Measurements from ENCODE around the gene GLIS1. TPM values are rescaled to one million over a fixed set of nuclear protein-coding genes. Genes with fewer than 3 reads are reported as not detected.

GLIS1 gene
- total and polyA plus RNA-seq, 10 of the 15 experiments (the other 5 are each of a cell fraction or from before 2014, with no cell fraction given): not detected

DNA sequence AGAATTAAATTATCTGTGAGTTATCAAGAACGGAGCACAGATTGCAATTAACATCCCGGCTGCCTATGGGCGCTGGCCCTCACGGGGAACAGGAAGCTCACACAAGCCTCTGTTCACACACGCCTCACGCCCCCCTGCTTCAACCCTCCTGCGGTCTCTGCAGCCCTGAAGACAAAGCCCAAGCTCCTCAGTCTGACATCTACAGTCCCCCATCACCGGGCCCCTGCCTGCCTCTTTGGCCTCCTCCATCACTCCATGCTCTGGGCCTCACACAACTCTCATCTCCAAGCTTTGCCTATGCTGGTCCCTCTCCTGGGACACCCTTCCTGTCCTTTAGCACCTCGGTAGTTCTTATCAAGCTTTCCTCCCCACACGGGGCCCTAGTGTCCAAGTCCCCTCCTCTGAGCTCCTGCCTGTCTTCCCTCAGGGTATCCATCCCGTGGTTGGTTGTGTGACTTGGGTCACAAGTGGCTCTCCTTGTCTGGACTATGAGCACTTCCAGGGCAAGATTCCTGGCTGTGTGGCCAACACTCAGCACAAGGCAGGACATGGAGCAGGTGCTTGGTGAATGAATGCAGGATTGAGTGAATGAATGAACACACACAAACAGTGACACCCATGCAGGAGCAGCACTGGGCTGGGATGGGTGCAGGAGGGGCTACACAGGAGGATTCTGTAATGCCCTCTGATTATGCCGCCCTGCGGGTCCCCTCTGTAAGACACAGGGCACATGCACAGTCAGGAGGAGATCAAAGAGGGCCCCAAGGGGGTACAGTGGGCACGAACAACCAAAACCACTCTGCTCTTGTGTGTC, 163.6 kb downstream of the GLIS1 start (continued):
- TF ChIP-seq, protein P1, sequence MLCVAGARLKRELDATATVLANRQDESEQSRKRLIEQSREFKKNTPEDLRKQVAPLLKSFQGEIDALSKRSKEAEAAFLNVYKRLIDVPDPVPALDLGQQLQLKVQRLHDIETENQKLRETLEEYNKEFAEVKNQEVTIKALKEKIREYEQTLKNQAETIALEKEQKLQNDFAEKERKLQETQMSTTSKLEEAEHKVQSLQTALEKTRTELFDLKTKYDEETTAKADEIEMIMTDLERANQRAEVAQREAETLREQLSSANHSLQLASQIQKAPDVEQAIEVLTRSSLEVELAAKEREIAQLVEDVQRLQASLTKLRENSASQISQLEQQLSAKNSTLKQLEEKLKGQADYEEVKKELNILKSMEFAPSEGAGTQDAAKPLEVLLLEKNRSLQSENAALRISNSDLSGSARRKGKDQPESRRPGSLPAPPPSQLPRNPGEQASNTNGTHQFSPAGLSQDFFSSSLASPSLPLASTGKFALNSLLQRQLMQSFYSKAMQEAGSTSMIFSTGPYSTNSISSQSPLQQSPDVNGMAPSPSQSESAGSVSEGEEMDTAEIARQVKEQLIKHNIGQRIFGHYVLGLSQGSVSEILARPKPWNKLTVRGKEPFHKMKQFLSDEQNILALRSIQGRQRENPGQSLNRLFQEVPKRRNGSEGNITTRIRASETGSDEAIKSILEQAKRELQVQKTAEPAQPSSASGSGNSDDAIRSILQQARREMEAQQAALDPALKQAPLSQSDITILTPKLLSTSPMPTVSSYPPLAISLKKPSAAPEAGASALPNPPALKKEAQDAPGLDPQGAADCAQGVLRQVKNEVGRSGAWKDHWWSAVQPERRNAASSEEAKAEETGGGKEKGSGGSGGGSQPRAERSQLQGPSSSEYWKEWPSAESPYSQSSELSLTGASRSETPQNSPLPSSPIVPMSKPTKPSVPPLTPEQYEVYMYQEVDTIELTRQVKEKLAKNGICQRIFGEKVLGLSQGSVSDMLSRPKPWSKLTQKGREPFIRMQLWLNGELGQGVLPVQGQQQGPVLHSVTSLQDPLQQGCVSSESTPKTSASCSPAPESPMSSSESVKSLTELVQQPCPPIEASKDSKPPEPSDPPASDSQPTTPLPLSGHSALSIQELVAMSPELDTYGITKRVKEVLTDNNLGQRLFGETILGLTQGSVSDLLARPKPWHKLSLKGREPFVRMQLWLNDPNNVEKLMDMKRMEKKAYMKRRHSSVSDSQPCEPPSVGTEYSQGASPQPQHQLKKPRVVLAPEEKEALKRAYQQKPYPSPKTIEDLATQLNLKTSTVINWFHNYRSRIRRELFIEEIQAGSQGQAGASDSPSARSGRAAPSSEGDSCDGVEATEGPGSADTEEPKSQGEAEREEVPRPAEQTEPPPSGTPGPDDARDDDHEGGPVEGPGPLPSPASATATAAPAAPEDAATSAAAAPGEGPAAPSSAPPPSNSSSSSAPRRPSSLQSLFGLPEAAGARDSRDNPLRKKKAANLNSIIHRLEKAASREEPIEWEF (IDR thresholded peaks at IDR 0.05; ENCODE audit: insufficient replicate concordance, low read depth, low read length): no peak

DNA sequence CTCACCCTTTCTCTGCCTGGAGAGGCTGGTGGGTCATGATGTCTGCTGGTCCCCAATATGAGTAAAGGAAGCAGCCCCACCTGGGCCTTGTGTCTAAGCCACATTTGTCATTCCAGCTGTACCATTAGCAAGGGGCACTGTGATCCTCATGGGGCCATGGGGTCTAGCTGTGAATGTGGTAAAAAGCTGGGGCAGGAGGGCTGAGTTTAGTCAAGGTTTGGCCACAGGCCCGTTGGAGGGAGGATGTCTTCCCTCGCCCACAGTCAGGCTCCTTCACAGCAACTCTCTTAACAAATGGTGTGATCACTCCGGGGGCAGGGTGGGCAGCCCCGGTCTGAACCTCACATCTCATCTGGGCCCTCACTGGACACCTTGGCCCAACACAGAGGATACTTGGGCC, 164.3 kb downstream of the GLIS1 start:
- intact Hi-C loops (cut with micrococcal nuclease; ENCODE audit: unreplicated experiment) (no loop called here), in situ Hi-C loops (cut with MboI) (no loop called here)
- 0% methylated on average over 4 of the region's 4 CpGs for WGBS (ENCODE audit: insufficient coverage, insufficient replicate concordance, low lambda C conversion rate, missing lambda C conversion rate)
- ATAC-seq: no peak
- ChIA-PET POLR2A (no interaction called here), RAD21 (ENCODE audit: unreplicated experiment) (interaction anchor here (0.6 kb wide), 1 partner anchor 944 kb away, joined by 3 read pairs; no protein-coding TSS in a partner anchor), CTCF (no interaction called here), SMC1A (ENCODE audit: uncharacterized antibody, unreplicated experiment) (interaction anchor here (0.7 kb wide), 1 partner anchor 106 kb away, joined by 3 read pairs; no protein-coding TSS in a partner anchor)
- H3K4me3 ChIP-seq: no peak overlapping the region
- DNase-seq (ENCODE audit: low read depth, low spot score): no peak
- no peak overlapping the region for H3K9ac ChIP-seq (ENCODE audit: control insufficient read depth, insufficient read depth, low read length)
- no peaks in the 10 kb centered on the region for H4K20me1 ChIP-seq (ENCODE audit: control insufficient read depth, insufficient read depth)
- FAIRE-seq: no peak
- no peak overlapping the region for H3K27ac ChIP-seq (ENCODE audit: control insufficient read depth, insufficient read depth)
- H3K4me2 ChIP-seq (ENCODE audit: control insufficient read depth, insufficient read depth): no peak overlapping the region
- peaks cover 3% of the 10 kb centered on the region in 2 experiments for H3K27me3 ChIP-seq (replicated peaks in 1 of 2; ENCODE audit: control insufficient read depth in 2 of 2, insufficient read depth in 2 of 2, low read length in 1 of 2)
- no peaks in the 10 kb centered on the region for H3K36me3 ChIP-seq (ENCODE audit: control insufficient read depth in 2 of 2, insufficient read depth in 2 of 2, low read length in 1 of 2)
- H3K79me2 ChIP-seq (ENCODE audit: control insufficient read depth, insufficient read depth, low read length): no peaks in the 10 kb centered on the region
- H2AFZ ChIP-seq (ENCODE audit: control insufficient read depth, low read depth, low read length): no peak overlapping the region
- H3K4me1 ChIP-seq (ENCODE audit: control insufficient read depth, insufficient read depth, low read length): no peaks in the 10 kb centered on the region
- no TSS peak for BruUV-seq (replicated peaks)
- no peaks in the 10 kb centered on the region for H3K9me3 ChIP-seq (replicated peaks; ENCODE audit: control insufficient read depth, insufficient read depth, low read length)
- TF ChIP-seq NFYA (IDR thresholded peaks at IDR 0.05; ENCODE audit: borderline replicate concordance, low read depth, low read length) (no peak), CEBPZ (IDR thresholded peaks at IDR 0.05; ENCODE audit: low read depth, low read length) (no peak), ZZZ3 (IDR thresholded peaks at IDR 0.05; ENCODE audit: control insufficient read depth, insufficient read length, low read depth) (no peak), RUNX3 (IDR thresholded peaks at IDR 0.05; ENCODE audit: low read length) (no peak), EZH2 (IDR thresholded peaks at IDR 0.05; ENCODE audit: borderline replicate concordance, control insufficient read depth, low read depth, low read length) (no peak), ZNF274 (IDR thresholded peaks at IDR 0.05; ENCODE audit: insufficient read depth, insufficient read length) (no peak), SREBF1 (IDR thresholded peaks at IDR 0.05; ENCODE audit: low read length) (no peak), SRF (IDR thresholded peaks at IDR 0.05; ENCODE audit: low read depth in 2 of 2, low read length in 2 of 2) (no peak)
- TF ChIP-seq, protein P2, sequence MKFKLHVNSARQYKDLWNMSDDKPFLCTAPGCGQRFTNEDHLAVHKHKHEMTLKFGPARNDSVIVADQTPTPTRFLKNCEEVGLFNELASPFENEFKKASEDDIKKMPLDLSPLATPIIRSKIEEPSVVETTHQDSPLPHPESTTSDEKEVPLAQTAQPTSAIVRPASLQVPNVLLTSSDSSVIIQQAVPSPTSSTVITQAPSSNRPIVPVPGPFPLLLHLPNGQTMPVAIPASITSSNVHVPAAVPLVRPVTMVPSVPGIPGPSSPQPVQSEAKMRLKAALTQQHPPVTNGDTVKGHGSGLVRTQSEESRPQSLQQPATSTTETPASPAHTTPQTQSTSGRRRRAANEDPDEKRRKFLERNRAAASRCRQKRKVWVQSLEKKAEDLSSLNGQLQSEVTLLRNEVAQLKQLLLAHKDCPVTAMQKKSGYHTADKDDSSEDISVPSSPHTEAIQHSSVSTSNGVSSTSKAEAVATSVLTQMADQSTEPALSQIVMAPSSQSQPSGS (IDR thresholded peaks at IDR 0.05; ENCODE audit: low read length): no peak

All from GM12878 (cell line).